GM10248 (cell line): ENCODE results near the gene NSD1.

Source experiments
- CTCF ChIA-PET: fragments of 300-600 bp; sonication (Branson Sonifier 250); formaldehyde crosslinking; extraction: SDS; loops from one replicate; lab custom pipeline; 2021; ENCODE audit warnings: antibody characterized with exemption; lab: Yijun Ruan, JAX
- POLR2A ChIA-PET: fragments of 350-650 bp; sonication (Branson Sonifier 250); formaldehyde crosslinking; extraction: SDS; loops from one replicate; lab custom pipeline; 2020; ENCODE audit warnings: antibody characterized with exemption; lab: Yijun Ruan, JAX
- DNase-seq: peaks from one replicate; pipeline ENCODE4 v3.0.0; 2012; ENCODE audit errors: extremely low spot score
- CTCF ChIP-seq: IDR thresholded peaks from 2 replicates; pipeline ENCODE4 v1.5.1; 2012; ENCODE audit warnings: mild to moderate bottlenecking, low read depth; ENCODE audit errors: extremely low read depth, missing control alignments, control extremely low read depth

Gene NSD1

GRCh38 chr5:177317959-177318377, 184.4 kb downstream of the NSD1 start:
- ChIA-PET CTCF (interaction anchor here (0.6 to 5.6 kb wide), 30 partner anchors 8 to 183 kb away, joined by 3 to 44 read pairs (median 4); partner anchors contain the start of gene LMAN2), POLR2A (no interaction called here)
- TF ChIP-seq CTCF = peak; percentile 85
- peak; percentile 70 for DNase-seq

- no peak for TF ChIP-seq CTCF
- POLR2A ChIA-PET = no interaction called here
- DNase-seq = no peak
- CTCF ChIA-PET = interaction anchor here (0.7 to 5.6 kb wide), 19 partner anchors 8 to 208 kb away, joined by 3 to 44 read pairs (median 5); partner anchors contain the start of gene LMAN2
These were observed 186.5 kb downstream of the NSD1 start for GRCh38 chr5:177319913-177320588.

GRCh38 chr5:177320879-177321278, 187.3 kb downstream of the NSD1 start:
- TF ChIP-seq CTCF = no peak
- ChIA-PET CTCF (interaction anchor here (0.9 to 5.2 kb wide), 5 partner anchors 11 to 209 kb away, joined by 3 to 44 read pairs (median 5); no protein-coding TSS in a partner anchor), POLR2A (no interaction called here)
- no peak for DNase-seq

- no peak for DNase-seq
- ChIA-PET POLR2A (no interaction called here), CTCF (interaction anchor here (4.7 kb wide), 1 partner anchor 130 kb away, joined by 20 read pairs; no protein-coding TSS in a partner anchor)
- no peak for TF ChIP-seq CTCF
These were observed 192.4 kb downstream of the NSD1 start for GRCh38 chr5:177325868-177326381.

GRCh38 chr5:177327539-177328522, 194.3 kb downstream of the NSD1 start:
- no peak for DNase-seq
- ChIA-PET POLR2A (no interaction called here), CTCF (interaction anchor here (0.7 to 4.7 kb wide), 6 partner anchors 8 to 128 kb away, joined by 3 to 20 read pairs (median 7); no protein-coding TSS in a partner anchor)
- TF ChIP-seq CTCF = no peak
